ENCODE results near the gene PEX11A.

DNA sequence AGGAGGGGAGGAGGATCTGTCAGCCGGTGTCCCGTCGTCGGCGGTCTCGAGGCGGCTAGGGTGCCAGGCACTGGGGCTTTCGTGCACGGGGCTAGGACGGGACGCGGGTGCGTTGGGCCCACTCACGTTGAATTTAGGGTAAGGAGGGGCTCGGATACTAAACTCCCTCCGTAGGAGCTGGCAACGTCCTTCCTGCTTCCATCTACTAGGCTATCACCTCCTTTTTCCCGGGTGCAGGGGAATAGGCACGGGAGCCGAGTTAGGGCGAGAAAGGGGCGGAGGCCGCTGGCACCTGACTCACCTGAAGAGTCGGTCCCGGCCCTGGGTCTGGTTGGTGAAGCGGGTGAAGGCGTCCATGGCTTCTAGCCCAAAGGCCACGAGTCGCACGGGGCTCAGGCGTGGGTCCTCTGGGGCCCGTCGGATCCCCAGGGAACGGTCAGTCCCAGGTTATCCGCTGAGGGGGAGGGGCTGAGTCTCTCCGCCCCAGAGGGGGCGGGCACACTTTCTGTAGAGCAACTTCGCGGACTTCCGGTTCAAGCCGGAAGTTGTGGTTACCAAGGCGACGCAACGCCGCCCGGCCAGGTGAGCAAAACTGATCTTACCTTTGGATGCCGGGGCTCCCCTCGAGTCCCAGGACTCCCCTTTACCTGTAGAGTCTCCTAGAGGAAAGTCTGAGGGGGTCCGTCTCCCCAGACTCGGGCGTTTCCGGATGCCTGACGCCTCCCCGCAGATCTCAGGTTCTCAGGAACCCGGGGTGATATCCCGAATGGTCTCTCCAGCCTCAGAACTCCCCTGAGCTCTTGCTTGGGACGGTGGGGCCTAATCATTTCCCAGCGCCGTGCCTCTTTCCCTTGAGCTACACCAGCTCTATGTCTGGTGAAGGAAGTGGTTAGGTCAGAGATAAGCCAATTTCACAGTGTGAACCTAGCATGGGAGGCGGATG lies at the start of gene PEX11A, which contains the start of gene WDR93:
- TF ChIP-seq, protein P1, sequence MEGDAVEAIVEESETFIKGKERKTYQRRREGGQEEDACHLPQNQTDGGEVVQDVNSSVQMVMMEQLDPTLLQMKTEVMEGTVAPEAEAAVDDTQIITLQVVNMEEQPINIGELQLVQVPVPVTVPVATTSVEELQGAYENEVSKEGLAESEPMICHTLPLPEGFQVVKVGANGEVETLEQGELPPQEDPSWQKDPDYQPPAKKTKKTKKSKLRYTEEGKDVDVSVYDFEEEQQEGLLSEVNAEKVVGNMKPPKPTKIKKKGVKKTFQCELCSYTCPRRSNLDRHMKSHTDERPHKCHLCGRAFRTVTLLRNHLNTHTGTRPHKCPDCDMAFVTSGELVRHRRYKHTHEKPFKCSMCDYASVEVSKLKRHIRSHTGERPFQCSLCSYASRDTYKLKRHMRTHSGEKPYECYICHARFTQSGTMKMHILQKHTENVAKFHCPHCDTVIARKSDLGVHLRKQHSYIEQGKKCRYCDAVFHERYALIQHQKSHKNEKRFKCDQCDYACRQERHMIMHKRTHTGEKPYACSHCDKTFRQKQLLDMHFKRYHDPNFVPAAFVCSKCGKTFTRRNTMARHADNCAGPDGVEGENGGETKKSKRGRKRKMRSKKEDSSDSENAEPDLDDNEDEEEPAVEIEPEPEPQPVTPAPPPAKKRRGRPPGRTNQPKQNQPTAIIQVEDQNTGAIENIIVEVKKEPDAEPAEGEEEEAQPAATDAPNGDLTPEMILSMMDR (IDR thresholded peaks at IDR 0.05; ENCODE audit: extremely low read depth in 1 of 2, insufficient read depth in 1 of 2, low read depth in 1 of 2, low read length in 2 of 2) = no peak
- TF ChIP-seq POLR2AphosphoS5 (IDR thresholded peaks at IDR 0.05; ENCODE audit: insufficient read depth, low read depth, low read length) (no peak), FOS (IDR thresholded peaks at IDR 0.05; ENCODE audit: borderline replicate concordance, insufficient read depth, low read length) (no peak), EZH2 (IDR thresholded peaks at IDR 0.05; ENCODE audit: borderline replicate concordance, low read depth, low read length, severe bottlenecking) (no peak)
- TF ChIP-seq, protein P2, sequence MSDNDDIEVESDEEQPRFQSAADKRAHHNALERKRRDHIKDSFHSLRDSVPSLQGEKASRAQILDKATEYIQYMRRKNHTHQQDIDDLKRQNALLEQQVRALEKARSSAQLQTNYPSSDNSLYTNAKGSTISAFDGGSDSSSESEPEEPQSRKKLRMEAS (IDR thresholded peaks at IDR 0.05; ENCODE audit: insufficient read depth, insufficient read length) = no peak
